Measurements from ENCODE around the gene C12orf42. TPM values are rescaled to one million over a fixed set of nuclear protein-coding genes. Genes with fewer than 3 reads are reported as not detected.

The C12orf42 gene
- total and polyA plus RNA-seq, 10 of the 15 experiments (the other 5 are each of a cell fraction or from before 2014, with no cell fraction given): 1.4 to 7.0 (median 2.4) TPM

DNA sequence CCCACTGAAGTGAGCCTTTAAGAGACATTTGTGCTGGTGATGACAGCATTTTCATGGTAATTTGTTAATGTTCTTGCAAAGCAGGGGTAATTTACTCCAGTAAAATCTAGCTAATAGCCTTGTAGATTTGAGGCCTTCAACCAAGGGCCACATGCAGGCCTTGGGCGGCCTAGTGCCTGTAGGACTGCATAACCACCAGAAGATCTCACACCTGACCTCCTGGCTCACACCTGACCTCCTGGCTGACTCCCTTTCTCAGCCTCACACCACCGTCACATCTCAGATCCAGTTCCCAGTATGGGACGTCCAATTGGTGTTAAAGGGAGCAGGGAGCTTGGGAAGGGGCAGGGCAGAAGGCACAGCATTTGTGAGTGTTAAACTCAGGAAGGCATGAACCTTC lies 26.9 kb downstream of the C12orf42 start (continued):
- TF ChIP-seq, protein P1, sequence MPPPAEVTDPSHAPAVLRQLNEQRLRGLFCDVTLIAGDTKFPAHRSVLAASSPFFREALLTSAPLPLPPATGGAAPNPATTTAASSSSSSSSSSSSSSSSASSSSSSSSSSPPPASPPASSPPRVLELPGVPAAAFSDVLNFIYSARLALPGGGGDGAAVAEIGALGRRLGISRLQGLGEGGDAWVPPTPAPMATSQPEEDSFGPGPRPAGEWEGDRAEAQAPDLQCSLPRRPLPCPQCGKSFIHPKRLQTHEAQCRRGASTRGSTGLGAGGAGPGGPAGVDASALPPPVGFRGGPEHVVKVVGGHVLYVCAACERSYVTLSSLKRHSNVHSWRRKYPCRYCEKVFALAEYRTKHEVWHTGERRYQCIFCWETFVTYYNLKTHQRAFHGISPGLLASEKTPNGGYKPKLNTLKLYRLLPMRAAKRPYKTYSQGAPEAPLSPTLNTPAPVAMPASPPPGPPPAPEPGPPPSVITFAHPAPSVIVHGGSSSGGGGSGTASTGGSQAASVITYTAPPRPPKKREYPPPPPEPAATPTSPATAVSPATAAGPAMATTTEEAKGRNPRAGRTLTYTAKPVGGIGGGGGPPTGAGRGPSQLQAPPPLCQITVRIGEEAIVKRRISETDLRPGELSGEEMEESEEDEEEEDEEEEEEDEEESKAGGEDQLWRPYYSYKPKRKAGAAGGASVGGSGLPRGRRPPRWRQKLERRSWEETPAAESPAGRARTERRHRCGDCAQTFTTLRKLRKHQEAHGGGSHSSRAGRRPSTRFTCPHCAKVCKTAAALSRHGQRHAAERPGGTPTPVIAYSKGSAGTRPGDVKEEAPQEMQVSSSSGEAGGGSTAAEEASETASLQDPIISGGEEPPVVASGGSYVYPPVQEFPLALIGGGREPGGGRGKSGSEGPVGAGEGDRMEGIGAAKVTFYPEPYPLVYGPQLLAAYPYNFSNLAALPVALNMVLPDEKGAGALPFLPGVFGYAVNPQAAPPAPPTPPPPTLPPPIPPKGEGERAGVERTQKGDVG (CRISPR knock-in tag; IDR thresholded peaks at IDR 0.05): no peak
- TF ChIP-seq ZSCAN29 (IDR thresholded peaks at IDR 0.05) (no peak), RAD51 (IDR thresholded peaks at IDR 0.05) (no peak), ZNF274 (IDR thresholded peaks at IDR 0.05; ENCODE audit: insufficient read depth, insufficient read length) (no peak), KAT2A (conservative IDR thresholded peaks at IDR 0.05; ENCODE audit: control insufficient read depth, low read depth, low read length) (no peak), CHD4 (IDR thresholded peaks at IDR 0.05) (no peak)
- TF ChIP-seq, protein P2, sequence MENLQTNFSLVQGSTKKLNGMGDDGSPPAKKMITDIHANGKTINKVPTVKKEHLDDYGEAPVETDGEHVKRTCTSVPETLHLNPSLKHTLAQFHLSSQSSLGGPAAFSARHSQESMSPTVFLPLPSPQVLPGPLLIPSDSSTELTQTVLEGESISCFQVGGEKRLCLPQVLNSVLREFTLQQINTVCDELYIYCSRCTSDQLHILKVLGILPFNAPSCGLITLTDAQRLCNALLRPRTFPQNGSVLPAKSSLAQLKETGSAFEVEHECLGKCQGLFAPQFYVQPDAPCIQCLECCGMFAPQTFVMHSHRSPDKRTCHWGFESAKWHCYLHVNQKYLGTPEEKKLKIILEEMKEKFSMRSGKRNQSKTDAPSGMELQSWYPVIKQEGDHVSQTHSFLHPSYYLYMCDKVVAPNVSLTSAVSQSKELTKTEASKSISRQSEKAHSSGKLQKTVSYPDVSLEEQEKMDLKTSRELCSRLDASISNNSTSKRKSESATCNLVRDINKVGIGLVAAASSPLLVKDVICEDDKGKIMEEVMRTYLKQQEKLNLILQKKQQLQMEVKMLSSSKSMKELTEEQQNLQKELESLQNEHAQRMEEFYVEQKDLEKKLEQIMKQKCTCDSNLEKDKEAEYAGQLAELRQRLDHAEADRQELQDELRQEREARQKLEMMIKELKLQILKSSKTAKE (IDR thresholded peaks at IDR 0.05; ENCODE audit: low read depth, poor library complexity, severe bottlenecking): no peak

All from GM12878 (cell line).